GM23248 (cell line): ENCODE data around the gene NOS1AP. TPM values are rescaled to one million over a fixed set of nuclear protein-coding genes. Genes with fewer than 3 reads are reported as not detected.
"Not testable (repeated sequence)": the region's sequence is repeated elsewhere in the genome, so short reads cannot be mapped to it uniquely, and the experiment has no call there.

Experiments
- DNase-seq: peaks from one replicate; pipeline ENCODE4 v3.0.0-alpha.2; 2015
- H2AFZ ChIP-seq: fragments of 200-600 bp; sonication (generic); 2 replicates; pipeline ENCODE4 v1.6.1; 2016; ENCODE audit warnings: antibody characterized with exemption
- H3F3A ChIP-seq: fragments of 200-600 bp; sonication (generic); 2 replicates; pipeline ENCODE4 v1.6.1; 2016; ENCODE audit warnings: mild to moderate bottlenecking, antibody characterized with exemption, mixed run types; ENCODE audit not compliant: insufficient read depth
- H3K27ac ChIP-seq: fragments of 200-600 bp; sonication (generic); 2 replicates; pipeline ENCODE4 v1.5.1; 2016; ENCODE audit warnings: mild to moderate bottlenecking
- H3K27me3 ChIP-seq: fragments of 200-600 bp; sonication (generic); replicated peaks from 2 replicates; pipeline ENCODE4 v1.6.1; 2016; ENCODE audit warnings: mild to moderate bottlenecking; ENCODE audit not compliant: insufficient read depth
- H3K36me3 ChIP-seq: fragments of 200-600 bp; sonication (generic); 2 replicates; pipeline ENCODE4 v1.6.1; 2016; ENCODE audit warnings: low read depth, mild to moderate bottlenecking
- H3K4me1 ChIP-seq: fragments of 200-600 bp; sonication (generic); 2 replicates; pipeline ENCODE4 v1.6.1; 2016; ENCODE audit warnings: mild to moderate bottlenecking; ENCODE audit not compliant: insufficient read depth
- H3K4me2 ChIP-seq: fragments of 200-600 bp; sonication (generic); one replicate; pipeline ENCODE4 v1.6.1; 2016; ENCODE audit warnings: mild to moderate bottlenecking; ENCODE audit not compliant: unreplicated experiment
- H3K4me3 ChIP-seq: fragments of 200-600 bp; sonication (generic); 2 replicates; pipeline ENCODE4 v1.5.1; 2016; ENCODE audit warnings: mild to moderate bottlenecking
- H3K79me2 ChIP-seq: fragments of 200-600 bp; sonication (generic); 2 replicates; pipeline ENCODE4 v1.6.1; 2016; ENCODE audit warnings: mild to moderate bottlenecking; ENCODE audit not compliant: insufficient read depth
- H3K9ac ChIP-seq: fragments of 200-600 bp; sonication (generic); 2 replicates; pipeline ENCODE4 v1.6.1; 2016; ENCODE audit warnings: mild to moderate bottlenecking
- H3K9me2 ChIP-seq: fragments of 200-600 bp; sonication (generic); 2 replicates; pipeline ENCODE4 v1.6.1; 2016; ENCODE audit warnings: mixed run types, mild to moderate bottlenecking, moderate library complexity; ENCODE audit not compliant: insufficient read depth
- H3K9me3 ChIP-seq: fragments of 200-600 bp; sonication (generic); one replicate; pipeline ENCODE4 v1.6.1; 2017; ENCODE audit warnings: low read depth
- H4K20me1 ChIP-seq: fragments of 200-600 bp; sonication (generic); 2 replicates; pipeline ENCODE4 v1.6.0; 2016; ENCODE audit not compliant: insufficient read depth
- EZH2 ChIP-seq: fragments of 200-600 bp; sonication (generic); IDR thresholded peaks from 2 replicates; pipeline ENCODE4 v1.6.1; 2018; ENCODE audit warnings: antibody characterized with exemption, mild to moderate bottlenecking; ENCODE audit not compliant: insufficient read depth, poor library complexity, severe bottlenecking
- EZH2phosphoT487 ChIP-seq: fragments of 200-600 bp; sonication (generic); IDR thresholded peaks from 2 replicates; pipeline ENCODE4 v1.6.1; 2018; ENCODE audit warnings: antibody characterized with exemption, moderate library complexity, mild to moderate bottlenecking, low read depth; ENCODE audit not compliant: insufficient read depth
- WGBS, 2 experiments: methylation state at CpG; one replicate each; pipeline ENCODE4 v1.1.6; 2015 to 2017; ENCODE audit warnings: low lambda C conversion rate in 2 of 2, low coverage in 1 of 2; ENCODE audit errors: missing lambda C conversion rate in 2 of 2; 5-methylcytosine and 5-hydroxymethylcytosine counted together
- in situ Hi-C: fragments of 300-500 bp; cut with MboI; formaldehyde crosslinking; loops from 2 replicates; pipeline ENCODE4 v1.15.0; 2020
- polyA plus RNA-seq: library from polyadenylated mRNA; unstranded; fragments of >200 nt; fragmentation: Nextera tagmentation; extraction: Ambion mirVana; gene quantifications from 2 replicates; pipeline ENCODE4 v1.2.1, GENCODE V29; 2016
- total RNA-seq: library from RNA; depleted of rRNA; stranded (reverse); fragments of >200 nt; shearing (Covaris generic); gene quantifications from 2 replicates; pipeline ENCODE4 v1.2.3, GENCODE V29; 2014

The NOS1AP gene
- total and polyA plus RNA-seq, 2 experiments from 2014 or later = 0.18 TPM; not detected in 1

- peak; percentile 72 for DNase-seq
- Histone ChIP-seq H2AFZ (peak overlapping the region; percentile 69), H3K9ac (peak overlapping the region; percentile 5; the same call in 1 of the 2 replicates), H3K4me2 (peak overlapping the region; percentile 70), H3K4me1 (peaks cover 20% of the 10 kb centered on the region), H3K27me3 (no peaks in the 10 kb centered on the region), H3K9me3 (no peaks in the 10 kb centered on the region), H4K20me1 (no peaks in the 10 kb centered on the region), H3K4me3 (0 out of 2 replicates have a peak overlapping the region, but pooled peaks have one; percentile 0), H3F3A (peaks cover 13% of the 10 kb centered on the region), H3K27ac (peak overlapping the region; percentile 68), H3K36me3 (no peaks in the 10 kb centered on the region), H3K79me2 (no peaks in the 10 kb centered on the region), H3K9me2 (no peaks in the 10 kb centered on the region)
- TF ChIP-seq EZH2 (no peak), EZH2phosphoT487 (no peak)
- in situ Hi-C loops = loop anchor here (25.0 kb wide), 1 partner anchor 463 kb away; no protein-coding TSS in a partner anchor
- 38 to 42% methylated on average over 11 of the region's 11 CpGs for WGBS, 2 experiments
Observed at GRCh38 chr1:162349635-162350330, 280.3 kb downstream of the NOS1AP start.

GRCh38 chr1:162351246-162351842 lies 281.9 kb downstream of the NOS1AP start:
- H3K4me1 ChIP-seq = peaks cover 20% of the 10 kb centered on the region
- in situ Hi-C loops = loop anchor here (25.0 kb wide), 1 partner anchor 461 kb away; no protein-coding TSS in a partner anchor
- no peaks in the 10 kb centered on the region for H3K36me3 ChIP-seq
- peaks cover 13% of the 10 kb centered on the region for H3F3A ChIP-seq
- no peak overlapping the region for H3K4me3 ChIP-seq
- H3K27me3 ChIP-seq = no peaks in the 10 kb centered on the region
- no peaks in the 10 kb centered on the region for H3K9me2 ChIP-seq
- no peak overlapping the region for H3K9ac ChIP-seq
- WGBS, 2 experiments = 78 to 86% methylated on average over 6 of the region's 6 CpGs
- peak; percentile 39 for DNase-seq
- H3K27ac ChIP-seq = no peak overlapping the region
- no peak overlapping the region for H3K4me2 ChIP-seq
- no peak overlapping the region for H2AFZ ChIP-seq
- H4K20me1 ChIP-seq = no peaks in the 10 kb centered on the region
- no peaks in the 10 kb centered on the region for H3K79me2 ChIP-seq
- H3K9me3 ChIP-seq = no peaks in the 10 kb centered on the region
- TF ChIP-seq EZH2 (no peak), EZH2phosphoT487 (no peak)

GRCh38 chr1:162351874-162352273 lies 282.4 kb downstream of the NOS1AP start:
- H3K9ac ChIP-seq, H3K9me2 ChIP-seq, DNase-seq, H3K27me3 ChIP-seq, H3K27ac ChIP-seq, H3K9me3 ChIP-seq, H4K20me1 ChIP-seq, H3K4me2 ChIP-seq, H3K36me3 ChIP-seq, H2AFZ ChIP-seq, H3K79me2 ChIP-seq, H3K4me3 ChIP-seq: not testable (repeated sequence)
- WGBS, 2 experiments = 67 to 87% methylated on average over 3 to 4 of the region's 4 CpGs
- Histone ChIP-seq H3K4me1 (peaks cover 20% of the 10 kb centered on the region), H3F3A (peaks cover 13% of the 10 kb centered on the region)
- in situ Hi-C loops = loop anchor here (25.0 kb wide), 1 partner anchor 460 kb away; no protein-coding TSS in a partner anchor

- DNase-seq = no peak
- in situ Hi-C loops = loop anchor here (25.0 kb wide), 1 partner anchor 459 kb away; no protein-coding TSS in a partner anchor
- WGBS, 2 experiments = 90 to 94% methylated on average over 9 of the region's 9 CpGs
Observed at GRCh38 chr1:162353078-162353477, 283.6 kb downstream of the NOS1AP start.

More at GRCh38 chr1:162353078-162353477, 283.6 kb downstream of the NOS1AP start:
- H3K4me3 ChIP-seq = no peak overlapping the region
- H3K9me3 ChIP-seq = no peaks in the 10 kb centered on the region
- H3K27me3 ChIP-seq = no peaks in the 10 kb centered on the region
- H3F3A ChIP-seq = peaks cover 13% of the 10 kb centered on the region
- no peaks in the 10 kb centered on the region for H3K9me2 ChIP-seq
- TF ChIP-seq EZH2phosphoT487 = no peak
- no peak for TF ChIP-seq EZH2
- H3K27ac ChIP-seq = no peak overlapping the region
- H4K20me1 ChIP-seq = no peaks in the 10 kb centered on the region
- H3K9ac ChIP-seq = no peak overlapping the region
- no peaks in the 10 kb centered on the region for H3K79me2 ChIP-seq
- no peak overlapping the region for H2AFZ ChIP-seq
- no peak overlapping the region for H3K4me2 ChIP-seq
- peaks cover 20% of the 10 kb centered on the region for H3K4me1 ChIP-seq
- H3K36me3 ChIP-seq = no peaks in the 10 kb centered on the region
